Colonic mucosa (tissue), 4 donors: ENCODE data around the gene SLC17A8. TPM values are rescaled to one million over a fixed set of nuclear protein-coding genes. Genes with fewer than 3 reads are reported as not detected.

Experiments used
- DNase-seq: peaks from one replicate; pipeline ENCODE4 v3.0.0-alpha.2; 2020
- H3K27ac ChIP-seq: fragments of 200-600 bp; one replicate; pipeline ENCODE4 v1.8.0; 2021
- H3K27me3 ChIP-seq: fragments of 200-600 bp; one replicate; pipeline ENCODE4 v1.8.0; 2021
- H3K36me3 ChIP-seq: fragments of 200-600 bp; one replicate; pipeline ENCODE4 v1.8.0; 2021
- H3K4me1 ChIP-seq: fragments of 200-600 bp; one replicate; pipeline ENCODE4 v1.8.0; 2021; ENCODE audit warnings: mild to moderate bottlenecking
- H3K4me3 ChIP-seq: fragments of 200-600 bp; one replicate; pipeline ENCODE4 v1.8.0; 2021
- H3K9ac ChIP-seq, 2 donors: one replicate each; pipeline ENCODE4 v1.7.0; 2013; ENCODE audit warnings: control low read depth in 2 of 2, low read depth in 2 of 2, low read length in 2 of 2
- H3K9me3 ChIP-seq: fragments of 200-600 bp; one replicate; pipeline ENCODE4 v1.8.0; 2021
- CTCF ChIP-seq: fragments of 200-600 bp; IDR thresholded peaks from one replicate; pipeline ENCODE4 v1.8.0; 2022; ENCODE audit warnings: antibody characterized with exemption, mild to moderate bottlenecking
- intact Hi-C: fragments of 100-400 bp; cut with DNase I; formaldehyde crosslinking; loops from one replicate; pipeline ENCODE4 v1.14.1; 2022
- total RNA-seq, 2 donors: library from RNA; stranded (reverse); fragmentation: NEBNext Ultra II Directional in 1 of 2; extraction: Animal tissue kit (Norgen Biotek cat#: 25700) in 1 of 2; gene quantifications; one replicate each; pipeline ENCODE4 v1.2.1, GENCODE V29; 2021
- donor health status: healthy.
- donor health status: DM: no; HTN: no; CAD: no.
- donor health status: DM: no; HTN: no; CAD: no.

The SLC17A8 gene
- total RNA-seq, 2 donors from 2014 or later = 0.91 to 3.3 TPM

- no peak for TF ChIP-seq CTCF
- Histone ChIP-seq H3K36me3 (no peaks in the 10 kb centered on the region), H3K9me3 (no peaks in the 10 kb centered on the region), H3K4me3 (no peak overlapping the region), H3K27me3 (no peaks in the 10 kb centered on the region), H3K4me1 (no peaks in the 10 kb centered on the region), H3K9ac (no peak overlapping the region), H3K27ac (no peak overlapping the region)
- intact Hi-C loops = loop anchor here (10.0 kb wide), 1 partner anchor 282 kb away; no protein-coding TSS in a partner anchor
- DNase-seq = no peak
These were observed 25.5 kb downstream of the SLC17A8 start for GRCh38 chr12:100382338-100382737.

GRCh38 chr12:100383586-100384558, 27.0 kb downstream of the SLC17A8 start:
- TF ChIP-seq CTCF = no peak
- H3K36me3 ChIP-seq = no peaks in the 10 kb centered on the region
- H3K9ac ChIP-seq = no peak overlapping the region
- no peak overlapping the region for H3K27ac ChIP-seq
- H3K4me3 ChIP-seq = no peak overlapping the region
- intact Hi-C loops = loop anchor here (10.0 kb wide), 1 partner anchor 281 kb away; no protein-coding TSS in a partner anchor
- H3K4me1 ChIP-seq = no peaks in the 10 kb centered on the region
- H3K9me3 ChIP-seq = no peaks in the 10 kb centered on the region
- H3K27me3 ChIP-seq = no peaks in the 10 kb centered on the region
- no peak for DNase-seq

GRCh38 chr12:100384559-100384935, 27.7 kb downstream of the SLC17A8 start:
- H3K27me3 ChIP-seq = no peaks in the 10 kb centered on the region
- TF ChIP-seq CTCF = no peak
- DNase-seq = no peak
- no peaks in the 10 kb centered on the region for H3K36me3 ChIP-seq
- H3K9me3 ChIP-seq = no peaks in the 10 kb centered on the region
- H3K9ac ChIP-seq = no peak overlapping the region
- H3K4me3 ChIP-seq = no peak overlapping the region
- H3K4me1 ChIP-seq = no peaks in the 10 kb centered on the region
- H3K27ac ChIP-seq = no peak overlapping the region
- intact Hi-C loops = loop anchor here (10.0 kb wide), 1 partner anchor 280 kb away; no protein-coding TSS in a partner anchor

GRCh38 chr12:100388382-100388781, 31.5 kb downstream of the SLC17A8 start:
- intact Hi-C loops = loop anchor here (10.0 kb wide), 1 partner anchor 276 kb away; no protein-coding TSS in a partner anchor
- Histone ChIP-seq H3K36me3 (no peaks in the 10 kb centered on the region), H3K27ac (no peak overlapping the region), H3K4me1 (no peaks in the 10 kb centered on the region), H3K27me3 (no peaks in the 10 kb centered on the region), H3K9ac (no peak overlapping the region), H3K4me3 (no peak overlapping the region), H3K9me3 (no peaks in the 10 kb centered on the region)
- no peak for TF ChIP-seq CTCF
- no peak for DNase-seq

GRCh38 chr12:100391856-100392255, 35.0 kb downstream of the SLC17A8 start:
- Histone ChIP-seq H3K27me3 (no peaks in the 10 kb centered on the region), H3K9me3 (no peaks in the 10 kb centered on the region), H3K9ac (no peak overlapping the region), H3K4me3 (no peak overlapping the region), H3K27ac (no peak overlapping the region), H3K36me3 (no peaks in the 10 kb centered on the region), H3K4me1 (no peaks in the 10 kb centered on the region)
- intact Hi-C loops = loop anchor here (5.0 kb wide), 1 partner anchor 165 kb away; no protein-coding TSS in a partner anchor
- DNase-seq = peak; percentile 43
- TF ChIP-seq CTCF = peak; percentile 40
